H1 (cell line): Measurements from ENCODE around the gene TIMP3. TPM values are rescaled to one million over a fixed set of nuclear protein-coding genes. Genes with fewer than 3 reads are reported as not detected.

Source experiments
- CTCF ChIA-PET: fragments of 300-600 bp; sonication (Branson Sonifier 250); formaldehyde crosslinking; loops from one replicate; lab custom pipeline; 2021; ENCODE audit not compliant: partially characterized antibody; lab: Charles Lee
- POLR2A ChIA-PET: fragments of 300-600 bp; sonication (Branson Sonifier 250); formaldehyde crosslinking; loops from one replicate; lab custom pipeline; 2021; ENCODE audit warnings: inconsistent platforms; ENCODE audit not compliant: partially characterized antibody; lab: Charles Lee
- DNase-seq, 2 experiments: peaks; one replicate each; pipeline versions ENCODE4 v3.0.0 to v3.0.0-alpha.2; 2010 to 2022; ENCODE audit warnings: low spot score in 2 of 2, low read depth in 1 of 2, mixed read lengths in 1 of 2
- FAIRE-seq: peaks from 2 replicates; lab custom pipeline; 2011; peaks lifted over from hg19 to GRCh38; lab: Jason Lieb, UNC
- H2AFZ ChIP-seq: 2 replicates; pipeline ENCODE4 v1.8.1; 2012; ENCODE audit warnings: low read length, inconsistent platforms
- H2AK5ac ChIP-seq: 2 replicates; pipeline ENCODE4 v1.6.1; 2013; ENCODE audit warnings: low read depth, low read length
- H2BK120ac ChIP-seq: replicated peaks from 2 replicates; pipeline ENCODE3; 2013; ENCODE audit warnings: low read depth, low read length, inconsistent platforms
- H2BK12ac ChIP-seq: 2 replicates; pipeline ENCODE4 v1.6.1; 2013; ENCODE audit warnings: low read depth, low read length
- H2BK15ac ChIP-seq: 2 replicates; pipeline ENCODE4 v1.6.1; 2013; ENCODE audit warnings: low read length
- H2BK20ac ChIP-seq: 2 replicates; pipeline ENCODE4 v1.6.1; 2013; ENCODE audit warnings: low read length
- H2BK5ac ChIP-seq: 2 replicates; pipeline ENCODE4 v1.6.1; 2013; ENCODE audit warnings: low read depth, low read length
- H3K14ac ChIP-seq: 2 replicates; pipeline ENCODE4 v1.6.1; 2013; ENCODE audit warnings: inconsistent platforms; ENCODE audit not compliant: insufficient read length
- H3K18ac ChIP-seq: 2 replicates; pipeline ENCODE4 v1.6.1; 2013; ENCODE audit warnings: low read length; ENCODE audit errors: extremely low read depth
- H3K23ac ChIP-seq: 2 replicates; pipeline ENCODE4 v1.6.1; 2013; ENCODE audit warnings: inconsistent platforms; ENCODE audit not compliant: insufficient read length
- H3K23me2 ChIP-seq: 2 replicates; pipeline ENCODE4 v1.6.1; 2013; ENCODE audit warnings: low read depth, low read length
- H3K27ac ChIP-seq: 2 replicates; pipeline ENCODE4 v1.6.1; 2011; ENCODE audit warnings: low read depth, low read length, inconsistent platforms
- H3K27me3 ChIP-seq, 4 experiments: replicated peaks in 1 of 4; 1 replicate in 1 of 4; 2 replicates in 3 of 4; pipeline versions ENCODE4 v1.6.1 to v1.8.1; 2011 to 2013; ENCODE audit warnings: low read length in 3 of 4, mild to moderate bottlenecking in 3 of 4, inconsistent platforms in 2 of 4, mixed read lengths in 2 of 4, moderate library complexity in 1 of 4; ENCODE audit not compliant: control insufficient read depth in 3 of 4, insufficient read depth in 3 of 4; ENCODE audit errors: extremely low read depth in 1 of 4
- H3K36me3 ChIP-seq, 4 experiments: 2 replicates each; pipeline versions ENCODE4 v1.6.1 to v1.8.1; 2011 to 2013; ENCODE audit warnings: mild to moderate bottlenecking in 4 of 4, low read length in 3 of 4, moderate library complexity in 2 of 4, control low read depth in 1 of 4, inconsistent platforms in 1 of 4; ENCODE audit not compliant: insufficient read depth in 4 of 4, control insufficient read depth in 2 of 4
- H3K4ac ChIP-seq: replicated peaks from 2 replicates; pipeline ENCODE3; 2013; ENCODE audit warnings: low read length, low read depth, mixed read lengths, inconsistent platforms; ENCODE audit not compliant: insufficient read length
- H3K4me1 ChIP-seq, 4 experiments: replicated peaks in 1 of 4; 1 replicate in 1 of 4; 2 replicates in 3 of 4; pipeline versions ENCODE4 v1.6.1 to v1.8.1; 2011 to 2013; ENCODE audit warnings: low read length in 3 of 4, inconsistent platforms in 2 of 4, mixed read lengths in 1 of 4; ENCODE audit not compliant: insufficient read depth in 4 of 4, control insufficient read depth in 3 of 4
- H3K4me2 ChIP-seq, 2 experiments: 2 replicates each; pipeline versions ENCODE4 v1.6.1 to v1.8.1; 2011 to 2013; ENCODE audit warnings: low read depth in 2 of 2, low read length in 2 of 2, control low read depth in 1 of 2, inconsistent platforms in 1 of 2, mild to moderate bottlenecking in 1 of 2; ENCODE audit not compliant: insufficient read depth in 1 of 2
- H3K4me3 ChIP-seq, 4 experiments: fragments of 200-600, 300-600 bp in 1 of 4; sonication (generic), shearing (Covaris generic), sonication (Bioruptor Twin) in 1 of 4; 2 replicates each; pipeline versions ENCODE4 v1.5.1 to v1.8.1; 2011 to 2016; ENCODE audit warnings: low read length in 4 of 4, low read depth in 3 of 4, control low read depth in 2 of 4, inconsistent platforms in 2 of 4, mild to moderate bottlenecking in 2 of 4, mixed read lengths in 1 of 4, moderate library complexity in 1 of 4; ENCODE audit not compliant: insufficient read depth in 2 of 4; ENCODE audit errors: extremely low read depth in 1 of 4
- H3K56ac ChIP-seq: replicated peaks from 2 replicates; pipeline ENCODE3; 2013; ENCODE audit warnings: low read depth, mild to moderate bottlenecking, mixed read lengths, low read length, inconsistent platforms; ENCODE audit not compliant: insufficient read length
- H3K79me1 ChIP-seq: 2 replicates; pipeline ENCODE4 v1.6.1; 2013; ENCODE audit warnings: low read depth, low read length, control low read depth
- H3K79me2 ChIP-seq, 2 experiments: 2 replicates each; pipeline versions ENCODE4 v1.6.1 to v1.8.1; 2012 to 2013; ENCODE audit warnings: low read length in 2 of 2, mild to moderate bottlenecking in 2 of 2, inconsistent platforms in 1 of 2; ENCODE audit not compliant: insufficient read depth in 2 of 2, control insufficient read depth in 1 of 2
- H3K9ac ChIP-seq, 4 experiments: replicated peaks in 1 of 4; 1 replicate in 1 of 4; 2 replicates in 3 of 4; pipeline versions ENCODE4 v1.6.1 to v1.8.1; 2011 to 2013; ENCODE audit warnings: low read depth in 3 of 4, low read length in 3 of 4, control low read depth in 2 of 4, mild to moderate bottlenecking in 2 of 4, moderate library complexity in 2 of 4, inconsistent platforms in 1 of 4; ENCODE audit errors: extremely low read depth in 1 of 4
- H3K9me3 ChIP-seq, 2 experiments: 2 replicates each; pipeline versions ENCODE4 v1.6.1 to v1.8.1; 2012 to 2013; ENCODE audit warnings: mild to moderate bottlenecking in 2 of 2, moderate library complexity in 2 of 2, control low read depth in 1 of 2, inconsistent platforms in 1 of 2, low read depth in 1 of 2, low read length in 1 of 2, mixed read lengths in 1 of 2; ENCODE audit not compliant: insufficient read depth in 2 of 2
- H4K20me1 ChIP-seq, 2 experiments: replicated peaks in 1 of 2; 2 replicates each; pipeline versions ENCODE3 to v1.8.1; 2011 to 2013; ENCODE audit warnings: inconsistent platforms in 2 of 2, low read length in 2 of 2, mild to moderate bottlenecking in 1 of 2; ENCODE audit not compliant: insufficient read depth in 2 of 2, control insufficient read depth in 1 of 2
- H4K5ac ChIP-seq: 2 replicates; pipeline ENCODE4 v1.6.1; 2013; ENCODE audit warnings: low read length, low read depth, mixed read lengths, inconsistent platforms; ENCODE audit not compliant: insufficient read length
- H4K8ac ChIP-seq: 2 replicates; pipeline ENCODE4 v1.8.0; 2013; ENCODE audit warnings: mild to moderate bottlenecking, moderate library complexity, low read length, inconsistent platforms; ENCODE audit not compliant: insufficient read depth; ENCODE audit errors: extremely low read depth
- H4K91ac ChIP-seq: replicated peaks from 2 replicates; pipeline ENCODE3; 2013; ENCODE audit warnings: low read length, mixed read lengths, inconsistent platforms; ENCODE audit not compliant: insufficient read length
- CBX8 ChIP-seq: fragments of 300-800, 300-1000 bp; sonication (generic); IDR thresholded peaks from 2 replicates; pipeline ENCODE4 v1.7.1; 2016; ENCODE audit warnings: low read depth, low read length, borderline replicate concordance
- CTBP2 ChIP-seq: IDR thresholded peaks from 2 replicates; pipeline ENCODE4 v1.7.0; 2011; ENCODE audit warnings: borderline replicate concordance, mild to moderate bottlenecking, moderate library complexity, mixed read lengths, low read length; ENCODE audit not compliant: insufficient read depth, insufficient read length
- RAD21 ChIP-seq, 2 experiments: IDR thresholded peaks in 1 of 2; conservative IDR thresholded peaks in 1 of 2; 2 replicates each; pipeline ENCODE4 v1.6.1; 2011; ENCODE audit warnings: low read depth in 2 of 2, low read length in 2 of 2, improper control_type of control experiment in 1 of 2, inconsistent platforms in 1 of 2, mild to moderate bottlenecking in 1 of 2, moderate library complexity in 1 of 2
- RFX5 ChIP-seq: IDR thresholded peaks from 2 replicates; pipeline ENCODE4 v1.6.1; 2011; ENCODE audit warnings: low read depth, low read length, improper control_type of control experiment, borderline replicate concordance
- SP2 ChIP-seq: IDR thresholded peaks from 2 replicates; pipeline ENCODE4 v1.6.1; 2012; ENCODE audit warnings: mild to moderate bottlenecking, low read length, inconsistent platforms
- ZNF274 ChIP-seq: IDR thresholded peaks from 2 replicates; pipeline ENCODE4 v1.7.0; 2012; ENCODE audit warnings: low read length, borderline replicate concordance; ENCODE audit errors: extremely low read depth
- WGBS, 2 experiments: shearing (Covaris generic) in 1 of 2; methylation state at CpG; one replicate each; pipeline versions ENCODE4 v1.1.6 to v1.1.7; 2013 to 2015; ENCODE audit warnings: low lambda C conversion rate in 2 of 2, mixed read lengths in 2 of 2, inconsistent platforms in 1 of 2, low coverage in 1 of 2, missing lambda C conversion rate in 1 of 2; ENCODE audit not compliant: insufficient replicate concordance in 2 of 2, insufficient coverage in 1 of 2, insufficient read length in 1 of 2; ENCODE audit errors: extremely low coverage in 1 of 2, missing lambda C conversion rate in 1 of 2; 5-methylcytosine and 5-hydroxymethylcytosine counted together
- polyA plus RNA-seq, 7 experiments: library from polyadenylated mRNA; depleted of rRNA in 3 of 7; stranded (reverse) in 5 of 7; unstranded in 2 of 7; fragments of >200 nt in 5 of 7; fragments of 200-250 nt in 2 of 7; gene quantifications; 1 replicate in 5 of 7; 2 replicates in 1 of 7; 4 replicates in 1 of 7; pipeline versions ENCODE4 v1.2.1 to v1.2.3, GENCODE V29; 2011 to 2013; ENCODE audit warnings: missing spikeins in 2 of 7, mixed read lengths in 2 of 7
- total RNA-seq: library from RNA; stranded (reverse); fragmentation: NEBNext Ultra II Directional; extraction: Animal tissue kit (Norgen Biotek cat#: 25700); gene quantifications from 2 replicates; pipeline ENCODE4 v1.2.1, GENCODE V29; 2021

TIMP3 gene
- total and polyA plus RNA-seq, 2 of the 8 experiments (the other 6 are each of a cell fraction or from before 2014, with no cell fraction given), result 1.3 to 4.7 TPM

GRCh38 chr22:32786027-32786418 is 15.5 kb upstream of the TIMP3 start:
- H3K18ac ChIP-seq, result no peak overlapping the region
- H3K79me2 ChIP-seq, result no peaks in the 10 kb centered on the region
- no peaks in the 10 kb centered on the region for H3K9me3 ChIP-seq
- H2BK12ac ChIP-seq, result no peak overlapping the region
- no peak overlapping the region for H3K23ac ChIP-seq
- no peak overlapping the region for H2BK20ac ChIP-seq
- H3K9ac ChIP-seq, result no peak overlapping the region
- H3K79me1 ChIP-seq, result no peaks in the 10 kb centered on the region
- H4K5ac ChIP-seq, result no peak overlapping the region
- H3K56ac ChIP-seq, result no peak overlapping the region
- no peak overlapping the region for H3K4ac ChIP-seq
- no peak overlapping the region for H2AK5ac ChIP-seq
- H2BK15ac ChIP-seq, result no peak overlapping the region
- no peak overlapping the region for H3K4me2 ChIP-seq
- DNase-seq (no peak), FAIRE-seq (no peak)
- 88% methylated on average over 2 of the region's 2 CpGs; no CpG with 5 or more reads in 1 of the 2 experiments for WGBS, 2 experiments
- H4K91ac ChIP-seq, result no peak overlapping the region
- no peaks in the 10 kb centered on the region for H3K23me2 ChIP-seq
- H2BK120ac ChIP-seq, result no peak overlapping the region
- no peaks in the 10 kb centered on the region for H4K20me1 ChIP-seq
- H3K27ac ChIP-seq, result no peak overlapping the region
- no peak overlapping the region for H2AFZ ChIP-seq
- H3K4me3 ChIP-seq, result no peak overlapping the region
- ChIA-PET CTCF (interaction anchor here (2.6 to 6.6 kb wide), 2 partner anchors 10 to 11 kb away, joined by 10 to 72 read pairs; no protein-coding TSS in a partner anchor), POLR2A (no interaction called here)
- H3K4me1 ChIP-seq, result peaks cover 0 to 3% (median 0%) of the 10 kb centered on the region in 4 experiments; a peak in 3 of 7 replicates
- H3K27me3 ChIP-seq, result no peaks in the 10 kb centered on the region
- TF ChIP-seq RFX5 (no peak), CBX8 (no peak), RAD21 (IDR thresholded peaks at IDR 0.05 in 1 of 2, conservative IDR thresholded peaks at IDR 0.05 in 1 of 2; ENCODE audit: low read depth in 2 of 2, low read length in 2 of 2) (no peak), ZNF274 (no peak), SP2 (no peak), CTBP2 (no peak)
- H3K14ac ChIP-seq, result no peak overlapping the region
- H2BK5ac ChIP-seq, result no peak overlapping the region
- H4K8ac ChIP-seq, result no peak overlapping the region
- H3K36me3 ChIP-seq, result no peaks in the 10 kb centered on the region
